Cortex of kidney (tissue), 1 donor: ENCODE data around the gene ASTN1.

Experiments
- DNase-seq: peaks from one replicate; lab custom pipeline; 2025; lab: John Stamatoyannopoulos, UW

The ASTN1 gene

DNA sequence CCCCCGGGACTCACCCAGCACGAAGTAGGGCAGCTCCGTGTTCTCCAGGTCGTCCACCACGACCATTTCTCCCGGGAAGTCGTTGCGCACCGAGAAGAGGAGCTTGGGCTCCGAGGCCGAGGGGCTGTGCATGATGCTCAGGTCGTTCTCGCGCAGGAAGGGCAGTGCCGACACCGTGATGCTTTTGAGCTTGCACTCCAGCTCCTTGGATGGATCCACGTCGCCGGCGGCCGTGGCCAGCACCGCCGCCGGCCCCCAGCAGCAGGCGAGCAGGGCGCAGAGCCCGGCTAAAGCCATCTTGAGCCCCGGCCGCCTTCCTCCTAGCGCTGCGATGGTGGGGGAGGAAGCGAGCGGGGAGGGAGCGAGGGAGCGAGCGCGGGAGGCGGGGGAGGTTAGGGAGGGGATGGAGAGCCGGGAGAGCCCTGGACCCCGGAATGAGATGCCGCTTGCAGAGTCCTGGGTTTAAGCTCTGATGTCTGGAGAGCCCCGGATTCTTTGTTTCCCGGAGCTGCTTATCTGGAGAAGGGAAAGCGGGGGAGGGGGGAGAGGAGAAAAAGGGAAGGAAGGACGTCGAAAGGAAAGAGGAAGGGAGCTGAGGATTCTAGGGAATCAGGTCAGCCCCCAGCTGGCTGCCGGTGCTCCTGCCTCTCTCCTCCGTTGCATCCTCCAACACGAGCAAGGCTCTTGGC is at the start of gene ASTN1:
Gene ASTN1, minus strand, starts transcription at position 333 of the 689 bp plus-strand sequence. Its CDS starts 36 bp downstream, at position 297.
- DNase-seq, result no peak

DNA sequence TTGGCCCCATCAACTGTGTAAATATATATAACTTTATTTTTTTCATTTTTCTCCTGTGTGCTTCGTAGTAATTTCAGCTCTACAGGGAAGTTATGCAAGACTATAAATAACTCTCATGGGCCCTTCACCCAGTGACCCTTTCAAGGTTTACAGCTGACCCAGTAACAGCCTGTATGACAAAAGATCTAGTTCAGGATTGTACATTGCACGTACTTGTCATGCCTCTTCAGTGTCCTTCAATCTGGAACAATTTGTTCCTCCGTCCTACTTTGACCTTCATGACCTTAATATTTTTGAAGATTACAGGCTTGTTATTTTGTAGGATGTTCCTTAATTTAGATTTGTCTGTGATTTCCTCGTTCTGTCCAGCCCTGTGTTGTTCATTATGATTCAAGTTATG is 46.7 kb upstream of the ASTN1 start:
- no peak for DNase-seq

DNA sequence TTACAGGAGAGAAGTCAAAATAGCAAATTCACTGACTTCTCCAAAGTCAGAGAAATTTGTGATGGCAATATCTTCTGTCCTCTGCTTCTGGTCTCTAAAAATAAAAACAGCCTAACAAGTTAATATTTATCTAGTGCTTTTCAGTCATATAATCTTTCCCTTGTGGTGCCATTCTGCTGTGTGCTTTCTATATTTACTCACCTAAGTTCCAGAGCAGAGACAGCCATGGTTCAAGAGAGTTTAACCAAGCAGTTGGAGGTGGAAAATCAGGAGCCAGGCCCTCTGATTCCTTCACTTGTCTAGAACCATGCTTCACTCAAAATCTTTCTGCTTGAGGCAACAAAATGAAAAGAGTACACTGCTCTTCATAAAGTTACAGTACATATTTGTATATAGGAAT is 45.6 kb upstream of the ASTN1 start:
- no peak for DNase-seq

DNA sequence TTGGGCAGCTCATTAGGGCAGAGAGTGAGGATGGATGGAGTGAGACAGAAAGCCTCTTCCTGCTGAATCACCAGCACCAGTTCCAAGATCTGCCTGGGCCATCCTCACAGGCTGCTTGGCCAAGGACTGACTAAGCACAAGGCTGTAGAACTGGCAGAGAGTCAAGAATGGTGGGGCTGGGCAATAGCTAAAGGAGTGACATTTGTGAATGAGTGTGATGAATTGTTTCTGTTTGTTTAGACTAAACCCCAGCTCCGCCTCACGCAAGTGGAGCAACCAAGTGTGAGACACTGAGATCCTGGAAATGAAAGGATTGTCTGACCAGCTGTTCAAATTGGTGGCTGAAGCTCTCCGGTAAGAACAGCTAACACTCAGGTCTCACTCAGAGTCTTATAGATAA is 44.8 kb upstream of the ASTN1 start:
- DNase-seq, result no peak

DNA sequence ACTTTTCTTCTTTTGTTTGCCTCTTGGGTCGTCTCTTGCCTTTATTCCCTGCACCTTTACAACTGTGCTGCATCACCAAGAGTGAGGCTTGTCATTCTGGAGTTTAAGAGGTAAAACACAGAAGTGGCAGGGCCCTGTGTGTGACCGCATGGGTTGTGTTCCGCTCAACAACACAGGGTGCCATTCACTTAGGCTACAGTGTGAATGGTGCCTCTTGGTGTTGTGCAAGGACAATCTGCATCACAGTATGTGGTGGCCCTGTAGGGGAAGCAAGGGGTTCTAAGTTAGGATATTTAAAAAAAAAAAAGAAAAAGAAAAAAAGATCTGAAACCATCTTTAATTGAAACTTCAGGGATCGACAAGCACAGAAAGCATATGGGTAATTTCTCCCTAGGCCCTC is 44.4 kb upstream of the ASTN1 start:
- no peak for DNase-seq

DNA sequence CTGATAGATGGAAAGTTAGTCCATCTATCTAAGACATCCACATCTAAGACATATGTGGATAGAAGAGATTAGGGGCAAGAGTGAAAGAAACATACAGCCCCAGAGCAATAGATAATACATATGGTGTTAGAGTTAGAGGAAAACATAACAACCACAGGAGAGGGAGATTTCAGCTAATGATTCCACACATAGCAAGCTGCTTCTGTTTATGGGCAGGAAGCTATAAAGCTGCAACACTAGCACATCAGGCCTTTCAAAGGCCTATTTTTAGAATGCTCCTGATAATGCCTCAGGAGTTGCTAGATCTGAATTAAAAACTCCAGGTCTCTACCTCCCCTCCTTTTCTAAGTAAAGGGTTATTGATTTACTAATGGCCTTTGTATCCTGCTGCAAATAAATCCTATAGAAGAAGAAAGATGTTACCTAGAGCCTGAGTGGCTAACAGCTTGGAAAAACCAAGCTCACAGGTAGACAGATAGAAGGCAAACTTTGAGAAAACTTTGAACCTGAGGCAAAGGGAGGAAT is 42.4 kb upstream of the ASTN1 start:
- no peak for DNase-seq

DNA sequence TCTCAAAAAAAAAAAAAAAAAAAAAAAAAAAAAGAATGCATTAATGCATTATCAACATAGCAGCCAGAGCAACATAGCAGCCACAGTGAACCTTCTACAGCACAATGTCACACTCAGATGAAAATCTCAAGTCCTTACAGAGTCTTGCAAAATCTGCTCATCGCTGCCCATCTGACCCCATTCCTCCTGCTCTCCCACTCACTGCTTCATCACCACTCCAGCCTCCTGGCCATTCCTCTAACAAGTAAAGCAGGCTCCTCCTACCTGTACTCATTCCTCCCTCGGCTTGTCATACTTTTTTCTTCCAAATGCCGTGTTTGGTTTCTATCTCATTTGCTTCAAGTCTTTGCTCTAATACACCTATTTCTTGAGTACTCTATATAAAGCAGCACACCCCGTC is 35.8 kb upstream of the ASTN1 start:
- no peak for DNase-seq

DNA sequence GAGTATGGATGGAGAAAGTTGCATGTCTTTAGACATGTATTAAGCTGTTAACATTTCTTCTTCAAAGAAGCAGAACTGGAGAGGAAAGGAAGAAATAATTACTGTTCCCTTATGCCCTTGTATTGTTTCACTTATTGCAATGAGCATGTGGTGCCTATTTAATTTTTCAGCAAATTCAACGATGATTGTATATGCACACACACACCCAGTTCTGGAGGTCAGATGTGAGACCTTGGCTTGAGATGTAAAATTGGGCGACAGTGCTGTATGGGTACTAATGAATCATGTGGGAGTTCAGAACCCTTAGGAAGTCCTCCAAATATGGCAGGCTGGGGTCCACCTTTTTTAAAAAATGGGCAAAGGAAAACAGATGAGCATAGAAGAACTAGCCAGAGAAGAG is 33.7 kb upstream of the ASTN1 start:
- no peak for DNase-seq

DNA sequence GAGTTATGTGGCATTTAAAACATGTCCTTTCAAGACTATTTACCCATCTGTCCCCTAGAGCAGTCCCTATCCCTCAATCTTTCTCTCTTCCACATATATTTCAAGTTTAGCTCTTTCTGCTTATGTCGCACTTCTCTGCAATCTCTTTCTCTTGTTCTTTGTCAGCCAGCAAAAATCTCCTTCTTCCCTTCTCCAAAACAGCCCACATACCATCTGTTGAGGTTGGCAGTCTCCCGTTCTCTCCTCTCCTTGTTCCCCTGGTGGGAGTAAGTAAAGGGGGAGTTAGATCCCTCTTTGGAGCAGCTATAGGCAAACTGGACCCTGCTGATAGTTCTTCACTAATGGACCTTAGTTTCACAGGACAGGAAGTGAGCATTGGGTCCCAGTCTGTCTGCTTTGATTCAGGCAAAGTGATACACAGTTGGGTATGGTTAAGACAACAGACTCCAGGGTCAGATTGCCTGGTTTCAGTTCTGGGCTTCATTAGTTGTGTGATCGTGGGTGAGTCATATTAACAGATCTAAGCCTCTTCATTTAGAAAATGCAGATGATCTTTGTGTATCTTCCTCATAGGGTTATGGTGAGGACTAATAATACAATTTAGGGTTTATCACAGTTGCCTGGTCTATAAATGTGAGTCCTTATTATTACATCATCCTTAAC is 25.9 kb upstream of the ASTN1 start:
- DNase-seq, result no peak

DNA sequence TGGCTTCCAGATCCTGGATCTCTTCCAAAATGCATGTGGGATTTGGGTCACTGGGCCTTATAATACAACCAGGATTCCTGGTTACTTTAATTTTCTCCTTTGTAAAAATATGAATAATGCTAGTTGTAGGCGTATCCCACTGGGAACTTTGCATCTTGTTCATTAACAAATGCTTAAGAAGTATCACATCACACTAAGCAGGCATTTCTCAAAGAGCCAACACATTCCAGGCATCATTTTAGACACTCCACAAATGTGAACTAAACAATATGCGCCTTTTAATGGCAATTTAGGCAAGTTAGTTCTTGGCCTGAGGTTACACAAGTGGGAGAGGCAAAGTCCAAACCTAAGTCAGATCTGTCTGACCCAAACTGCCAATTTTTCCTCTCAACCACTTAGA is 22.1 kb upstream of the ASTN1 start:
- DNase-seq, result no peak

DNA sequence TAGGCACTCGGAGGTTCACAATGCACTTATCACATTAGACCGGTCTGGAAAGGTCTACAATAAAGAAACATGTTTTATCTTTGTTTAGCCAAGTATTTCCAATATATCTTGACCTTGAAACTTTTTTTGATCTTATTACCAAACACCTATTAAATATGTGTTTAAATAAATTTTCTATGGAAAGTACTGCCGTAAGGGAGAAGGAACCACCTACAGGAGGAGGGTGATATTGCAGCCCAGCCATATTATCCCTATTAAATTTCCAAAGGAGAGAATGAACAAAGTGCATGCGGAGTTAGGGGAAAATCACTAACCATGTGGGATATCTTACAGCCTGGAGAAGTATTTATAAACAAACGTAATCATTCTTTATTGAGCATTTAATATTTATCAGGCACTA is 20.7 kb upstream of the ASTN1 start:
- no peak for DNase-seq

DNA sequence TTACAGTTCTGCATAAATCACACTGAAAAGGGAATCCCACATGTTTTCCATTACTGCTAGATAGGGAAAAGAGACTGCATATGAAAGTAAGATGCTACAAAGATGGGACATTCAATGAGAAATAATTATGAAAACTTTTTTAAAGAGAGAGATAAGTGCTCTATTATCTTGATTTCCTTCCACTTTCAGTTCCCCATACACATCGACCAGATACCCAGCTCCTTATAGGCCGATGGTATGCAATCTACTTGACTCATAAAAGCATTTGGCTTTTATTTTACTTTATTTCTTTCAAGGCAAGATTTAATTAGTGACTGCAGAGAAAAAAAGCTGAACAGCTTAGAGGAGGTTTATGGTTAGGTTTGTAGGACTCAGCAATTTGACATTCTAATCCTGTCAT is 19.3 kb upstream of the ASTN1 start:
- DNase-seq, result no peak

DNA sequence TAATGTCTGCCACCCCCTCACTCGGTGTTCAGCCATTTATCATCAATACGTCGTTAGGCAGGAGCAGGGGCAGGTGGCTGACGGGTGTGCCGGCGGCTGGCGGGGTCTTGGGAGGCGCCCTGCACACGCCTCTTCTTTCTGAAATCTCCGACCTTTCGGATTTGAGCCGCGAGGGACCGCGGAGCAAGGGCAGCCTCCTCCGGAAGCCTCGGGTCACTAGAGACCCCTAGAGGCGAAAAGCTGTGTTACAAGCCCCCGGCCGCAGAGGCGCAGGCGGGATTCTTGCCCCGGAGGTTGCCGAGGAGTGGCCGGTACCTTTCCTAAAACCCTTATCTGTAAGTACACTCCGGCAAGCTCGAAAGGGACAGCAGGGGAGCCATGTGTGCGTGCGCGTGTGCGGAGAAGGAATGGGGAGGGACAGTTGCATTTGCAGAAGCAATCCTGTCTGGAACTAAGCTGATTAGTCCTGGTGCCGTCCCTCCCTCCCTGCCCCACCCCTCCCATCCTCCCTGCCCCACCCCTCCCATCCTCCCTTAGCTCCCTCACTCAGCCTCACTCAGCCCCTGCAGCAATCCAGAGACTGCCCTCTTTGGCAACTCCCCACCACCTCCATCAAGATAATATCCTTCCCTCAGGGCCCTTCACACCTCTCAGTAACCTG is 17.2 kb upstream of the ASTN1 start:
- DNase-seq, result no peak

DNA sequence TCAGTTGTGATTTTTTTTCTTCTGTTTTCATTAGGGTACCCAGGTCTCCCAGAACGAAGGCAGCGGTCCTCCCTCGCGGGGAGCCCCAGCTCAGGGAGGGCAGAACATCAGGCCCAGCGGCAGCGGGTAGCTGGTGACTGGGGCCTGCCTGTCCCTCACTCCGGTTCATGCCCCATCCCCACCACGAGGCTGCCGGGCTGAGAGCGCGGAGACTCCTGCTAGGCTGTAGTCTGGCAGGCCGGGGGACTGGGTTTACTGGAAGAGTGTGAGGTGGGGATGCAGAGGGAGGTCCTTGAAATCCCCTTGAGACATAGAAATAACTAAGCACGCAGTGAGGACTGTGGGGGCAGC is 16.7 kb upstream of the ASTN1 start:
- no peak for DNase-seq

DNA sequence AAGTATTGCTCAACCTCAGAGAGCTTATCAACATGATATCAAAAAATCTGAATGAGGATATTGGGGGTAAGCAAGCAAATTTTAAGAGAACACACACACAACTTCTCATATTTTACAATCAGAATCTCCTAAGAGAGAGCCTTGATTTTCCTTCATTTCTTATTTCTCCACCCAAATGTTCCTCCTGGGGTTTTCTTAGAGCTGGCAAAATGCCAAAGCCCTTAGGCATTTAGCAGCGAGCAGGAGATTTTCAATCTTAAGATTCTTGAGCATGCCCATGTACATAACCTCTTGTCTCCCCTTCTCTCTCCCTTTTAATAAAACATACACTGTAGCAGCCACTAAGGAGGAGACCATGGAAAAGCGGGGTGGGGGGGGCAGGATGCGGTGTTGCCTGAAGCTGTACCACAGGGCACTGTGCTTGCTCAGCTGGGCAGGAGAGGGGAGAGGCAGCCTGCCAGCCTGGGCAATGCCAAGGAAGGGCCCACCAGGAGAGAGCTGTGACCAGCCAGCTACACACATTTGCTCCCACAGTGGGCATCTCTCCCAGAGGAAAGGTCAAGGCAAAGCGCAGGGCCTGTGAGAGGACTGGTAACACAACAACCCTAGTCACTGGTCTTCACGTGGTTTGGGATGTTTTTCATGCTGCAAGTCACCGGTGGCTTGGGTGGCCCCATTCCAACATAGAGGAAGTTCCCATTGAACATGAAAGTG is 10.6 kb upstream of the ASTN1 start:
- no peak for DNase-seq

DNA sequence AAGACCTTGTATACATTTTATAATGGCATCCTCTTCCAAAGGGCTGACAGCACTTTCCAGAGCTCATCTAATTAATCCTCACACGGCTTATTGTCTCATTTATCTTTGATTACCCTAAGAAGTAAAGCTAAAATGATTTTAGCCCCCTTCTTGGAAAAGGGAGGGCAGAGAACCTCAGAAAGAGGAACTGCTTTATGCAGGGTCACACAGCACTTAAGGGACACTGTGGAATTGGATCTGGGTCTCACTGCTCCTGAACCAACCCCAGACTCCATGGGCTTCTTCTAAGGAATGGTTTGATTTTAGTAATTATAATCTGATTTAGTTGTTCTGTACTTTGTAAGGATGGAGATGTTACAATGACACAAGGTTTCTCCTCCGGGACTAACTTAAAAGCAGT is 9.5 kb upstream of the ASTN1 start:
- no peak for DNase-seq

DNA sequence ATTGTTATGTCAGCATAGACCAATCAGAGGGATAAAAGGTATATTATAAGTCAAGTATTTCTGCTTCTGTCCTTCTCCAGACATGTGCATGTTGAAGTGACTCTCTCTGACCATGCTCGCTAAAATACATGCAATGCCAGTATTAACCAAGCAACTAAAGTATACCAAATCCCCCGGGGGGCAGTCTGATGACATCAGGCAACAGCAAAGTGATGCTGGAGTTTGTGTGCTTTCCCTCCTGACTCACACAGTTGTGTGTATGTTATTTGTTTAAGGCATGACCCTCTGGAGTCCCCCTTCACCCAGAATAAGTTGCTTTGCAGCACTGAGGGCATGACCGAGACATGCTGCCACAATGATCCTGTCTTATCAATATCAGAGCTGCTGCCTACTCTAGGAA is 8.4 kb upstream of the ASTN1 start:
- no peak for DNase-seq

DNA sequence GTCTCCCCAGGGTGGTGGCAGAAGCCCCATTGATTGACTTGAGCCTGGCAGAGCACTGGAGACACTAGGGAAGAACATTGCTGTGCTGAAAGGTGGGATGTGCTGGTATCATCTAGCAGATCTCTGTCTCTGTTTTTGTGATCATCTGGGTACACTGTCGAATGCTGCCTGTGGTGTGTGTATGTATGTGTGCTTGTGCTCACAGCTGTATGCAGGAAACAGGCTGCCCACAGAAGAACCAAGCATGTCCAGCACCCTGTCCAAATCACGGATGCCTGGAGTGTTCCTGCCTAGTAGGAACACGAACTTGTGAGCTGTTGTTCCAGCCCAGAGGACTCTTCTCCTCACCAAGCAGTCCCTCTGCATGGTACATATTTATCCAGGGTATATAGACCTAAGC is 7.8 kb upstream of the ASTN1 start:
- DNase-seq, result no peak

DNA sequence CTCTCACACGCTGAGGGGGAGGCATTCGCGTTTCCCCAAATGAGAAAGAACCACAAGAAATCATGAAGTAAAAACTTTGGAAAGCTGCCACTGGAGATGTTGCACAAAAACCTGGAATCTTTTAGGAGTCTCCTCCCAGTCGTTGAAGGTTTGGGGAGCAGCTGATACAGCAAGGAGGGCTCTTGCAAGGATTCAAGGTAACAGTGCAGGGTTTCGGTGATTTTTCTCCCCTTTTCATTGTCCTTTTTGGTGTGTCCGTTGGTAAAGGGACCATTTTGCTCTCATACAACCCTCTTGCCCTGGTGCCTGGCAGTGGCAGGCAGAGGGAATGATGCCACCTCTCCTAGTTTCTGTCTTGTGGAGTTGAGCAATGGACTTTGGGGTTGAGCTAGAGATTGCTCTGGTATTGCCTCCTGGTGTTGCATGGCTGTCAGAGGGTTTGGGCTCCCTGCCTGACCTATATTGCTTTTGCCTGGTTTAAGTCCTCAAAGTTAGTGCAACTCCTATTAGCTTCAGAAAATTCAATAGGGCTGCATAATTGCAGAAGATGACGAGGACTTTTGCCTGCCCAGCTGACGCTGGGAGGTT is 7.1 kb upstream of the ASTN1 start:
- DNase-seq, result no peak

DNA sequence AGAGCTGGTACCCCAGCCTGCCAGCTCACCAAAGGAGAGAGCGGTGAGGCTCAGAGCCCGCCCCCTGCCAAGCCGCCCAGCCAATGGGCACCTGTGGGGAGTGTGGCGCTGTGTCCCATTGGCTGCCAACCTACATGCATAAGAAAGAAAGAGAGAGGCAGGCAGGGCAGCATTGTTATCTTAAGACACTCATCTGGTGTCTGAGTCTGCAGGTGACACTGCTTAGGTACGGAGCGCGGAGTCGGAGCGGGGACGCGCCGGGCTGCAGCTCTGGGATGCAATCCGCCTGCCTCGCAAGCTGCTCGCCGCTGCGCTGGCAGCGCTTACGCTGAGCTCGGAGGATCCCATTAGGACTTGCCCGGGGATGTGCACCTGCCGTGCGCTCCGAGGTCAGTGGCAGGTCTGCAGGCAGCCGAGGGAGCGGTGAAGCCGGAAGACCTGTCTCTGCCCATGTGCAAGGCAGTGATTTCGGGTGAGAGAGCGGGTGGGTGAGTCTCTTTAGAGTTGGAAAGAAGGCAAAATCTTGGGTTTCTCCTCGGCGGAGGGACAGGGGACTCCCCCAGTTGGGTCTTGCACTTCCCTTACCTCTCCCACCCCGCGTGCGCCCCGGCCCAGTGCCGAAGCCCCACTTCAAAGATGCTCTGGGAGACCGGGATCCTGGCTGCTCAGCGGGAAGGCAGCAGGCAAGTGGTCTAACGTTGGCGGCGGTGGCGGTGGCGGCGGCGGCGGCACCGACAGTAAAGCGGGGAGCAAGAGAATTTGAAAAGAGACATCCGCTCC is 6.4 kb upstream of the ASTN1 start, which contains the start of gene BRINP2:
Gene BRINP2, plus strand, starts transcription at position 203 of the 780 bp plus-strand sequence. CDS start 58,919 bp downstream, outside the sequence.
- DNase-seq, result no peak

DNA sequence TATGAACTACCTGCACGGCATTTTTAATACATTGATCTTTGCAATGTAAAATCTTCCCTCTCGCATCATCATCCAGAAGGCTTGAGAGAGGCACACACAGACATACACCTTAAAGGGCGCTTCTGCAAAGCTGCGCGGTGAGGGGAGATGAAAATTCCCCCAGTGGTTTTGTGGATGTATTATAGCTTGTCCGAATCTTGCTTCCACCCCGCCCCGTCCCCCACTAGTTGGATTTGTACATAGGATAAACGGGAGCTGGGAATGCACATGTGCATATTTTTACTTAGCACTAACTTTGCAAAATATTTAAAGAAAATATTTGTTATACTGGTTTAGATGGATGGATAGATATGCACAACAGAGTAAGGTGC is 542 bp upstream of the ASTN1 start:
- DNase-seq, result no peak
